HepG2 (cell line): Measurements from ENCODE around the gene IGF2. TPM values are rescaled to one million over a fixed set of nuclear protein-coding genes. Genes with fewer than 3 reads are reported as not detected.

Experiments used
- ATAC-seq: fragments of 200-7000 bp; cut with Tn5 transposase; 3 replicates; pipeline ENCODE4 v1.9.1; 2020; ENCODE audit warnings: mild to moderate bottlenecking, moderate library complexity
- BruUV-seq: library from RNA; stranded (reverse); fragments of 400-500 nt; replicated peaks from 2 replicates; lab custom pipeline; 2021; lab: Mats Ljungman, UMichigan
- CTCF ChIA-PET: fragments of 300-600 bp; formaldehyde crosslinking; extraction: SDS; loops from one replicate; lab custom pipeline; 2021; ENCODE audit warnings: low total read pairs, inconsistent platforms, low intra/inter-chr PET ratio; lab: Yijun Ruan, JAX
- POLR2A ChIA-PET: fragments of 350-600 bp; sonication (Branson Sonifier 250); formaldehyde crosslinking; loops from one replicate; lab custom pipeline; 2020; ENCODE audit warnings: antibody characterized with exemption, inconsistent platforms; lab: Yijun Ruan, JAX
- DNase-seq: peaks from one replicate; pipeline ENCODE4 v3.0.0-alpha.2; 2015; ENCODE audit warnings: low spot score
- FAIRE-seq: peaks from 3 replicates; lab custom pipeline; 2011; peaks lifted over from hg19 to GRCh38; lab: Jason Lieb, UNC
- H2AFZ ChIP-seq: one replicate; pipeline ENCODE4 v1.6.1; 2011; ENCODE audit warnings: low read length, inconsistent platforms
- H3K27ac ChIP-seq: fragments of 300-600 bp; 3 replicates; pipeline ENCODE4 v1.8.0; 2011; ENCODE audit warnings: mixed run types, mild to moderate bottlenecking, mixed read lengths, low read length, inconsistent platforms; ENCODE audit not compliant: insufficient read depth; ENCODE audit errors: extremely low read length
- H3K27me3 ChIP-seq, 2 experiments: fragments of 200-600 bp in 1 of 2; 2 replicates in 1 of 2; 3 replicates in 1 of 2; pipeline versions ENCODE4 v1.6.0 to v1.8.0; 2011; ENCODE audit warnings: low read length in 2 of 2, mild to moderate bottlenecking in 2 of 2, moderate library complexity in 2 of 2, inconsistent platforms in 1 of 2; ENCODE audit not compliant: insufficient read depth in 2 of 2, control insufficient read depth in 1 of 2
- H3K36me3 ChIP-seq, 2 experiments: fragments of 200-600 bp in 1 of 2; replicated peaks in 1 of 2; 2 replicates in 1 of 2; 3 replicates in 1 of 2; pipeline versions ENCODE4 v1.5.1 to v1.8.0; 2011; ENCODE audit warnings: low read length in 2 of 2, inconsistent platforms in 1 of 2; ENCODE audit not compliant: insufficient read depth in 2 of 2, control insufficient read depth in 1 of 2
- H3K4me1 ChIP-seq: 2 replicates; pipeline ENCODE4 v1.5.1; 2012; ENCODE audit warnings: low read length, inconsistent platforms; ENCODE audit not compliant: insufficient read depth
- H3K4me2 ChIP-seq: 2 replicates; pipeline ENCODE4 v1.6.0; 2011; ENCODE audit warnings: low read depth, low read length, inconsistent platforms
- H3K4me3 ChIP-seq, 3 experiments: fragments of 200-600 bp in 1 of 3; sonication (generic), shearing (Covaris generic) in 1 of 3; replicated peaks in 1 of 3; 2 replicates each; pipeline ENCODE4 v1.5.1; 2011 to 2016; ENCODE audit warnings: low read length in 3 of 3, inconsistent platforms in 2 of 3, low read depth in 2 of 3, mild to moderate bottlenecking in 2 of 3, control low read depth in 1 of 3, mixed read lengths in 1 of 3; ENCODE audit not compliant: insufficient read depth in 1 of 3
- H3K79me2 ChIP-seq: one replicate; pipeline ENCODE4 v1.6.1; 2011; ENCODE audit warnings: low read length, inconsistent platforms; ENCODE audit not compliant: insufficient read depth
- H3K9ac ChIP-seq: 2 replicates; pipeline ENCODE4 v1.6.0; 2011; ENCODE audit warnings: mild to moderate bottlenecking, low read depth, low read length, inconsistent platforms; ENCODE audit not compliant: insufficient read depth
- H3K9me3 ChIP-seq: 2 replicates; pipeline ENCODE4 v1.5.1; 2012; ENCODE audit warnings: mild to moderate bottlenecking, low read length
- H4K20me1 ChIP-seq: 2 replicates; pipeline ENCODE4 v1.6.0; 2011; ENCODE audit warnings: inconsistent platforms, mild to moderate bottlenecking, low read length, moderate library complexity; ENCODE audit not compliant: insufficient read depth
- ARID2 ChIP-seq: sonication (generic); formaldehyde crosslinking; IDR thresholded peaks from 2 replicates; pipeline ENCODE4 v1.8.1; 2022; ENCODE audit warnings: mild to moderate bottlenecking, missing genetic modification reagents, borderline replicate concordance
- CENPX ChIP-seq: sonication (generic); formaldehyde crosslinking; IDR thresholded peaks from 2 replicates; pipeline ENCODE4 v1.9.0; 2021; ENCODE audit warnings: mild to moderate bottlenecking, missing genetic modification reagents, moderate library complexity
- FIP1L1 ChIP-seq: fragments of 200-400 bp; formaldehyde crosslinking; IDR thresholded peaks from 2 replicates; pipeline ENCODE4 v1.6.1; 2018; ENCODE audit warnings: low read depth, mild to moderate bottlenecking, low read length, moderate library complexity, borderline replicate concordance; ENCODE audit not compliant: insufficient read depth
- FOXJ3 ChIP-seq: sonication (generic); formaldehyde crosslinking; IDR thresholded peaks from 2 replicates; pipeline ENCODE4 v1.4.0; 2020; ENCODE audit warnings: missing genetic modification reagents, mild to moderate bottlenecking, borderline replicate concordance
- KDM5A ChIP-seq: fragments of 200-600 bp; sonication (generic); IDR thresholded peaks from 2 replicates; pipeline ENCODE4 v1.7.0; 2018; ENCODE audit warnings: antibody characterized with exemption, mild to moderate bottlenecking, low read length, borderline replicate concordance
- LRRFIP1 ChIP-seq: sonication (generic); formaldehyde crosslinking; conservative IDR thresholded peaks from 2 replicates; pipeline ENCODE4 v1.4.0; 2020; ENCODE audit warnings: missing genetic modification reagents
- MXD1 ChIP-seq: sonication (generic); formaldehyde crosslinking; IDR thresholded peaks from 2 replicates; pipeline ENCODE4 v1.4.0; 2020; ENCODE audit warnings: mild to moderate bottlenecking, missing genetic modification reagents
- NR0B2 ChIP-seq: sonication (generic); formaldehyde crosslinking; IDR thresholded peaks from 2 replicates; pipeline ENCODE4 v1.4.0; 2020; ENCODE audit warnings: mild to moderate bottlenecking, missing genetic modification reagents
- REL ChIP-seq: sonication (generic); formaldehyde crosslinking; conservative IDR thresholded peaks from 2 replicates; pipeline ENCODE4 v1.8.0; 2022; ENCODE audit warnings: mild to moderate bottlenecking, missing genetic modification reagents, moderate library complexity
- SALL1 ChIP-seq: sonication (generic); formaldehyde crosslinking; IDR thresholded peaks from 2 replicates; pipeline ENCODE4 v1.8.0; 2022; ENCODE audit warnings: mild to moderate bottlenecking, missing genetic modification reagents
- SKI ChIP-seq: fragments of 450-650 bp; IDR thresholded peaks from one replicate; pipeline ENCODE4 v1.6.1; 2018; ENCODE audit warnings: mild to moderate bottlenecking; ENCODE audit not compliant: partially characterized antibody
- SMAD3 ChIP-seq: sonication (generic); formaldehyde crosslinking; IDR thresholded peaks from 2 replicates; pipeline ENCODE4 v1.4.0; 2020; ENCODE audit warnings: missing genetic modification reagents
- ZBTB21 ChIP-seq: sonication (generic); formaldehyde crosslinking; IDR thresholded peaks from 2 replicates; pipeline ENCODE4 v1.4.0; 2020; ENCODE audit warnings: missing genetic modification reagents
- ZBTB37 ChIP-seq: sonication (generic); formaldehyde crosslinking; IDR thresholded peaks from 2 replicates; pipeline ENCODE4 v1.4.0; 2020; ENCODE audit warnings: mild to moderate bottlenecking, missing genetic modification reagents
- ZNF136 ChIP-seq: sonication (generic); formaldehyde crosslinking; IDR thresholded peaks from 2 replicates; pipeline ENCODE4 v1.8.1; 2022; ENCODE audit warnings: low read depth, mild to moderate bottlenecking, moderate library complexity, missing genetic modification reagents
- ZNF17 ChIP-seq: sonication (generic); formaldehyde crosslinking; IDR thresholded peaks from 2 replicates; pipeline ENCODE4 v1.5.0; 2020; ENCODE audit warnings: mild to moderate bottlenecking, missing genetic modification reagents
- ZNF205 ChIP-seq: IDR thresholded peaks from 2 replicates; pipeline ENCODE4 v1.6.1; 2018; ENCODE audit warnings: missing biosample characterization, missing genetic modification reagents
- ZNF224 ChIP-seq: sonication (generic); formaldehyde crosslinking; IDR thresholded peaks from 2 replicates; pipeline ENCODE4 v1.5.0; 2020; ENCODE audit warnings: mild to moderate bottlenecking, missing genetic modification reagents
- ZNF335 ChIP-seq: sonication (generic); formaldehyde crosslinking; IDR thresholded peaks from 2 replicates; pipeline ENCODE4 v1.4.0; 2020; ENCODE audit warnings: missing genetic modification reagents
- ZNF577 ChIP-seq: sonication (generic); formaldehyde crosslinking; IDR thresholded peaks from 2 replicates; pipeline ENCODE4 v1.4.0; 2020; ENCODE audit warnings: mild to moderate bottlenecking, low read depth, missing genetic modification reagents, borderline replicate concordance
- ZNF644 ChIP-seq: IDR thresholded peaks from 2 replicates; pipeline ENCODE4 v1.6.1; 2016; ENCODE audit warnings: low read depth
- WGBS: methylation state at CpG from one replicate; pipeline ENCODE4 v1.1.6; 2017; ENCODE audit warnings: low lambda C conversion rate; 5-methylcytosine and 5-hydroxymethylcytosine counted together
- in situ Hi-C: cut with HindIII; loops from 2 replicates; pipeline ENCODE4 v1.10.0; 2017; ENCODE audit warnings: low pct_unique_long_range_greater_than_20kb; ENCODE audit not compliant: extremely low pct_ligation_motif_present
- intact Hi-C: fragments of 100-400 bp; cut with micrococcal nuclease; formaldehyde crosslinking; loops from one replicate; pipeline ENCODE4 v1.10.0; 2022; ENCODE audit not compliant: unreplicated experiment
- polyA plus RNA-seq, 8 experiments: library from polyadenylated mRNA; depleted of rRNA in 3 of 8; stranded (reverse) in 7 of 8; unstranded in 1 of 8; fragments of >200 nt; fragmentation: Illumina TruSeq in 4 of 8; extraction: Trizol in 4 of 8; gene quantifications; 2 replicates each; pipeline versions ENCODE4 v1.2.1 to v1.2.3, GENCODE V29; 2011 to 2016; ENCODE audit warnings: low read depth in 4 of 8, missing spikeins in 1 of 8, mixed read lengths in 1 of 8; ENCODE audit not compliant: insufficient read depth in 1 of 8
- total RNA-seq, 5 experiments: library from RNA; depleted of rRNA; stranded (reverse); fragments of >200 nt; fragmentation: Illumina TruSeq; extraction: Trizol; gene quantifications; 2 replicates each; pipeline ENCODE4 v1.2.3, GENCODE V29; 2016; ENCODE audit warnings: low read depth in 1 of 5

Gene IGF2
- total and polyA plus RNA-seq, 2 of the 13 experiments (the other 11 are each of a cell fraction or from before 2014, with no cell fraction given), result 79.1 to 254 TPM

- FAIRE-seq, result no peak
- H4K20me1 ChIP-seq, result peaks cover 60% of the 10 kb centered on the region
- in situ Hi-C loops, result no loop called here
- no peak for TF ChIP-seq ZNF136
- 0 out of 2 replicates have a peak, but pooled peaks have one; percentile 7 for TF ChIP-seq ZBTB37
- TF ChIP-seq ZNF644 (CRISPR knock-in tag), result no peak
- TF ChIP-seq SALL1 (CRISPR knock-in tag), result peak; percentile 57; the same call in 1 of the 2 replicates
- no peak for TF ChIP-seq SMAD3 (CRISPR knock-in tag)
- no peak for TF ChIP-seq ZNF224 (CRISPR knock-in tag)
- TF ChIP-seq FIP1L1, result no peak; the same call in 1 of the 2 replicates
- no peak for TF ChIP-seq ZNF17
- 0 out of 2 replicates have a peak, but pooled peaks have one; percentile 25 for TF ChIP-seq ZNF205
- TF ChIP-seq ARID2 (CRISPR knock-in tag), result peak; percentile 49; the same call in 1 of the 2 replicates
- TF ChIP-seq ZNF335 (CRISPR knock-in tag), result 0 out of 2 replicates have a peak, but pooled peaks have one; percentile 10
- 0 out of 2 replicates have a peak, but pooled peaks have one; percentile 9 for TF ChIP-seq REL (CRISPR knock-in tag)
- 0 out of 2 replicates have a peak, but pooled peaks have one; percentile 9 for TF ChIP-seq KDM5A
- no peak for TF ChIP-seq ZNF577 (CRISPR knock-in tag)
- TF ChIP-seq ZBTB21 (CRISPR knock-in tag), result no peak
- no peak for TF ChIP-seq FOXJ3
- no peak for TF ChIP-seq NR0B2 (CRISPR knock-in tag)
- TF ChIP-seq MXD1 (CRISPR knock-in tag), result no peak
- TF ChIP-seq LRRFIP1 (CRISPR knock-in tag), result no peak
- no peak for TF ChIP-seq SKI
- TF ChIP-seq CENPX (CRISPR knock-in tag), result no peak
Observed at GRCh38 chr11:2136952-2137201, 2.3 kb downstream of the IGF2 start.

More at GRCh38 chr11:2136952-2137201, 2.3 kb downstream of the IGF2 start:
- ATAC-seq (peak; percentile 1; the same call in 2 of the 3 replicates), DNase-seq (no peak)
- Histone ChIP-seq H3K9ac (peak overlapping the region; percentile 72), H3K27me3 (peaks cover 0 to 21% of the 10 kb centered on the region in 2 experiments; a peak in 3 of 5 replicates), H3K4me2 (peak overlapping the region; percentile 75), H3K27ac (peak overlapping the region; percentile 80), H3K36me3 (peaks cover 18 to 36% of the 10 kb centered on the region in 2 experiments; a peak in 4 of 5 replicates), H2AFZ (no peak overlapping the region), H3K9me3 (no peaks in the 10 kb centered on the region), H3K4me1 (peaks cover 41% of the 10 kb centered on the region), H3K79me2 (peaks cover 17% of the 10 kb centered on the region), H3K4me3 (peak overlapping the region; percentile 72 to 84 (median 80))
- no TSS peak for BruUV-seq
- 4% methylated on average over 8 of the region's 8 CpGs for WGBS
- POLR2A ChIA-PET, result interaction anchor here (0.6 to 6.5 kb wide), 24 partner anchors 8 to 446 kb away, joined by 3 to 108 read pairs (median 4); no protein-coding TSS in a partner anchor
- CTCF ChIA-PET, result interaction anchor here (1.4 kb wide), 1 partner anchor 15 kb away, joined by 3 read pairs; no protein-coding TSS in a partner anchor
- intact Hi-C loops, result no loop called here
